KG1 (cell line): ENCODE results near the gene MACROD2.

ENCODE experiments used
- DNase-seq: peaks from one replicate; lab custom pipeline; 2025; lab: John Stamatoyannopoulos, UW

Gene MACROD2

GRCh38 chr20:14062786-14063185 is 67.5 kb downstream of the MACROD2 start:
- no peak for DNase-seq

DNA sequence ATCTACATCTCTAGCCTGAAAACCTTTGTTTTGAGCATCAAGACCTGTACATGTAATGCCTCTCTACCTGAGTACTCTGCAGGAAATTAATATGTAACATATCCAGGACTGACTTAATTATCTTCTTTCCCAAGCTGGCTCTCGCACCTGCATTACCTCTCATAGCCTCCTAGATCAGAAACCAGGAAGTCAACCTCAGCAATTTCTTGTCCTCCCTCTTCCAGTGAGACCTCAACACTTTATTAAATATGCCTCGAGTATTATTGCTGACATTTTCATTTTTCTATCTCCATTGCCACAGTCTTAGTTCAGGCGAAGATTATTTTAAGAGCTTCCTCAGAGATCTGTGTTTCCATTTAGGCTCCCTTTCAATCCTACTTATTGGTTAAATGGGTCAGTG is 69.0 kb downstream of the MACROD2 start:
- no peak for DNase-seq

GRCh38 chr20:14064921-14065320 is 69.6 kb downstream of the MACROD2 start:
- DNase-seq, result no peak

DNA sequence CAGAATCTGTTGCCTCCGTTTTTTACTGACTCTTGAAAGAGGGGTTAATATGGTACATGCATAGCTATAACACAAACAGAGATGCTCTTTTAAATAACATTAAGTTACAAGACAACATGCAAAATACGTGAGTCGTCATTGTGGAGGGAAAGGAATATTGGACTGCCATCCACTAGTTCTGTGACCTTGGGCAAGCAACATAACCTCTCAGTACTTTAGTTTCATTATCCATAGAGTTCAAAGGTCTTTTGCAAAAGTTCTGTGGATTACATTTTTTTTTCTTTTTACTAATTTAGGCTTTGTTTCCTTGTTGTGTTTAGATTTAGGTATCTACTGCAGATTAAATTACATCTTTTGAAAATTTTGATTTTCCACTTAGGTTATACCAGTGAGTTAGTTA is 70.5 kb downstream of the MACROD2 start:
- DNase-seq, result no peak

GRCh38 chr20:14067603-14068002 is 72.3 kb downstream of the MACROD2 start:
- DNase-seq, result no peak

DNA sequence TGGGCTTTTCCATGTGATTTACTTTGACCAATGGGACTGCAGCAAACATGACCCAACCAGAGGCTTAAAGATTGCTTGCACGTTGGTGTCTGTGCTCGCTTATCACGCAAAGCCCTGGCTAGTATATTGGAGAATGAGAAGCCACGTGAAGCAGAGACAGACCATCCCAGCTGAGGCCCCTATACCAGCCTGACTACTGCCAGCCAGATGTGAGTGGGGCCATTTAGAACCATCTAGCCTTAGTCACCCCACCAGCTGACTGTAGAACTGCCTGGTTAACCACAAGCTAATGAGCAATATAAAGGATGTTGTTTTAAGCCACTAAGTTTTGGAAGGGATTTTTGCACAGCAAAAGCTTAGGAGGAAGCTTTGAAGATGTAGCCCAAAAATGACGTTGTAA is 74.5 kb downstream of the MACROD2 start:
- no peak for DNase-seq

DNA sequence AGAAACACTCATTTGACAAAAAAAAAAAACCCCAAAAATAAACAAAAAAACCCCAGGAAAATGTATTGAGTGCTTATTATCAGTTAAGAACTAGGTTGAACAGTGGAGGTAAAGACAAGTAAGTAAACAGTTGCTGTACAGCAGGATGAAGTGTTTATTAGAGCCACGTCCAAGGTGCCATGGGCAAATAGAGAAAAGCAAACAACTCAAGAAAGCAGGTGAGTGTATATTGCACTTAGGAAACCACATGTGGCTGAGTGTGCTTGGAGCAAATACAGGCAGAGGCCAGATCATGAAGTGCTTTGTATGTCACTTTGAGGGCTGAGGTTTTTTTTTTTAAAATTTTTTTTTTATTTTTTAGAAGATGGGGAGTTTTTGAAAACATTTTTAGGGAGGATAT is 98.3 kb downstream of the MACROD2 start:
- no peak for DNase-seq

- DNase-seq, result no peak
Measured at GRCh38 chr20:14098261-14098660, 102.9 kb downstream of the MACROD2 start.

DNA sequence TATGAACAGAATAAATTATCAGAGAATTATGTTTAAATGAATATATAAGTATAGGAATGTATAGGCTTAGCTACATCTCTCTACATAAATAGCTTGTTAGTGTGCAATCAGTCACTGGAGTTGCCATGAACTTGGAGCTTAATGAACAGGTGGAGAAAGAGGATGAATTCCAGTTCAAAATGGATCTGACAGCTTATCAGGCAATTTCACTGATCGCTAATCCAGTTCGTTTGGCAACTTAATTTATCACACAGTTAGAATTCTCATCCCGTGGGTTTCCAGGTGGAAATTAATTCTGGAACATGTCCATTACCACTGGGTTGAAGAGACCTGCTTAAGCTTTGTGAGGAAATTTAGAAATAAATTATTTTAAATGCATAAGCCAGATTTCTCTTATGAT is 118.1 kb downstream of the MACROD2 start:
- DNase-seq, result no peak

DNA sequence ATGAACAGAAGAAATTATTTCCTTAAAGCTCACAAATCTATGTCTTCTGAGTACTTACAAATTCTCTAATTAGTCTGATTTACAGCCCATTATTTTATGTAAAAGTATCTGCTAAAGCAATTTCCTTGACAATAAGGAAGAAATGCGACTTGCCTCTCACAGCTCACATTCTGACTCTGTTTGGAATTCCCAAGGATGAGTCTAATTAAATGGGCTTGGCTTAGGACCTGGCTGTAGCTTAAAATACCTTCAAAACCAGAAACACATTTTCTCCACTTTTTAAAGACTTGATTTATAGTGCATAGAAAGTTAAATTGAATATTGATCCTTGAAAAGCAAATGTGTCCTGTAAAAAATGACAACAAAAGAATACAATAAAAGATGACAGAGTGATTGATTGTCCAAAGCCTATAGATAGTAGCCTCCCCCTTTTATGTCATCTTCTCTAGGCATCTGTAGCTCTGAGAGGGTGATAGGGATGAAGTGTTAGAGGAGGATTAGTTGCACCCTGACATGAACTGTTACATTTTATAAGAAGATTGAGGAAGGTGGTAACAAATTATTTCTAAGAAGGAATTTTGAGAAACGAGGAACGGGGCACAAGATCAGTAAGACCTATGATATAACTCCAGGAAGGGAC is 118.9 kb downstream of the MACROD2 start:
- DNase-seq, result no peak

GRCh38 chr20:14116037-14116436 is 120.7 kb downstream of the MACROD2 start:
- DNase-seq, result no peak

- DNase-seq, result no peak
Measured at GRCh38 chr20:14117768-14118167, 122.5 kb downstream of the MACROD2 start.

DNA sequence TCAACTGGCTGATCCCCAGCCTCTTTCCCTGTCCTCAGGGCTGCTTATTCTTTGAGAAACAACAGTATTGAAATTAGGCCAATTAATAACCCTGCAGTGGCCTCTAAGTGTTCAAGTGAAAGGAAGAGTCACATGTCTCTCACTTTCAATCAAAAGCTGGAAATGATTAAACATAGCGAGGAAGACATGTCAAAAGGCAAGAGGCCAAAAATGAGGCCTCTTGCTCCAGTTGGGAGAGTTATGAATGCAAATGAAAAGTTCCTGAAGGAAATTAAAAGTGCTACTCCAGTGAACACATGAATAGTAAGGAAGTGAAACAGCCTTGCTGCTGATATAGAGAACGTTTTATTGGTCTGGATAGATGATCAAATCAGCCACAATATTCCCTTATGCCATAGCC is 131.5 kb downstream of the MACROD2 start:
- DNase-seq, result no peak

GRCh38 chr20:14127514-14128223 is 132.4 kb downstream of the MACROD2 start:
- DNase-seq, result no peak

- no peak for DNase-seq
Measured at GRCh38 chr20:14134004-14134403, 138.7 kb downstream of the MACROD2 start.

- no peak for DNase-seq
Measured at GRCh38 chr20:14142171-14142570, 146.9 kb downstream of the MACROD2 start.

- DNase-seq, result no peak
Measured at GRCh38 chr20:14142964-14143627, 147.8 kb downstream of the MACROD2 start.

- no peak for DNase-seq
Measured at GRCh38 chr20:14148042-14148441, 152.7 kb downstream of the MACROD2 start.

DNA sequence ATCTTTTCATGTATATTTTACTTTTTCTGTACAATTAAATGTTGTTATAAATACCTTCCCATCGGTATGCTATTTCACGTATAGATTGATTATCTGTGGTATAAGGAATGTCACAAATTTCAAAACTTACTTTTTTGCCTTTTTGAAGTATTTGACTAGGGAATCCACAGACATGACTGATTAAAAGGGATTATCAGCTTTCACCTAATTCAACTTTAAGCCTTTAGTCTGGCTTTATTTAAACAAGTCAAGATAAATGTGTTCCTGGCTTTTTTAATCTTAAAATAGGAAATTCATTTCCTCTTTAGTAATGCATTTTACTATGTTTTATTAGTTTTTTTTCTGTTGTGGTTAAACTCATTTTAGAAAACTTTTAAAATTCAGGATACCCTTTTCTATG is 160.0 kb downstream of the MACROD2 start:
- DNase-seq, result no peak

- no peak for DNase-seq
Measured at GRCh38 chr20:14178528-14178927, 183.2 kb downstream of the MACROD2 start.

GRCh38 chr20:14178952-14179351 is 183.6 kb downstream of the MACROD2 start:
- no peak for DNase-seq

DNA sequence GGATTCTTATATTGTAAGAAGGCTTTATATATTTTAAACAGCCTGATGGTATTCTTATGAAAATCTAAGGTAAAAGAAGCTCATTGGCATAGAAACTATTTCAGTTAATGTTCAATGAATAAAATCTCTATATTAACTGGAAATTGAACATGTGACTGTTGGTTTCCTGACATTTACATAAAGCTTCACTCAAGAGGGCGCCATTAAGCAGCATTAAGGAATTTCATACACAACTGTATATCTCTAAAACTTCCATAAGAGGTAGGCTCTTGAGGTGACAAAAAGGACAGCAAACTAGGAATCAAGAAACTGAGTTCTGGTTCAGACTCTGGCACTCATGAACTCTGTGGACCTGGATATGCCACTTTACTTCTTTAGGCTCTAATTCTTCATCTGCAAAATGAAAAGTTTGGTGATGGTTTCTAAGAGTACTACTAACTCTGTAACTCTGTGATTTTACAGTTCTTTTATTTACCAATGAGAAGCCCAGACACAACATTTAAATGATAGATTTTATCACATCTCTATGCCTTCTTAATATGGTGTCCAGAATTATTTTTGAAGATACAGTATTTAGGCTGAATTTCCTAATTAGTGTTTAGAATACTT is 194.6 kb downstream of the MACROD2 start:
- DNase-seq, result no peak

DNA sequence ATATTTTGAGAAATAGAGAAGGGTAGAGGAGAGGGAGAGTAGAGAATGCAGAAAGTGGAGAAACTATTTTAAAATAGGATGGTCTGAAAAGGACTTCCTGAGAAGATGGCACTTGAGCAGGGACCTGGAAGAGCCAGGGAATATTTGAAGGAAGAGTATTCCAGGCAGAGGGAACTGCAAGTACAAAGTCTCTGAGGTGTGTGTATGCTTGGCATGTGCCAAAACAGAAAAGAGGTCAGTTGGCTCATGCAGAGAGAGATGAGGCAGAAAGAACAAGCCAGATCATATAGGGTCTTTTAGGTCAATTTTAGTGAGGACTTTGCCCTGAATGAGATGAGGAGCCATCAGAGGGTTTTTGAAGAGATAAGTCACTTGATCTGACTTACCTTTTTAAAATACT is 196.2 kb downstream of the MACROD2 start:
- no peak for DNase-seq
